Skin epidermis (tissue), 12 donors: ENCODE measurements around the gene PHF21A.

ENCODE experiments used
- H3K27ac ChIP-seq, 21 experiments: fragments of 200-600 bp; sonication (generic) in 11 of 21; one replicate each; pipeline ENCODE4 v1.5.0; 2020; ENCODE audit warnings: mild to moderate bottlenecking in 3 of 21, inconsistent platforms in 2 of 21, moderate library complexity in 2 of 21
- H3K4me3 ChIP-seq, 7 experiments: fragments of 200-600 bp; sonication (generic) in 2 of 7; one replicate each; pipeline ENCODE4 v1.5.0; 2020; ENCODE audit warnings: inconsistent platforms in 2 of 7, mild to moderate bottlenecking in 2 of 7, moderate library complexity in 1 of 7

Gene PHF21A

GRCh38 chr11:46121301-46121723 is at the start of gene PHF21A:
TSS of gene PHF21A (minus strand) at chr11:46121454. CDS start at chr11:46084219, 37,235 bp downstream.
- peak within 1 kb of the TSS; percentile 62 to 95 (median 91) for H3K4me3 ChIP-seq
- H3K27ac ChIP-seq = peak within 1 kb of the TSS; percentile 80 to 97 (median 91)

- Histone ChIP-seq H3K4me3 (no peak overlapping the region), H3K27ac (no peak overlapping the region)
Measured at GRCh38 chr11:46170797-46171196, 49.5 kb upstream of the PHF21A start.

- Histone ChIP-seq H3K4me3 (no peak overlapping the region), H3K27ac (no peak overlapping the region)
Measured at GRCh38 chr11:46162700-46163099, 41.4 kb upstream of the PHF21A start.

- no peak overlapping the region for H3K27ac ChIP-seq
- H3K4me3 ChIP-seq = no peak overlapping the region
Measured at GRCh38 chr11:46161201-46161600, 39.9 kb upstream of the PHF21A start.

GRCh38 chr11:46160100-46160499 is 38.8 kb upstream of the PHF21A start:
- no peak overlapping the region for H3K4me3 ChIP-seq
- H3K27ac ChIP-seq = peak overlapping the region in 2 of 21 experiments; percentile 30 to 31

GRCh38 chr11:46159680-46160079 is 38.4 kb upstream of the PHF21A start:
- no peak overlapping the region for H3K4me3 ChIP-seq
- peak overlapping the region in 2 of 21 experiments; percentile 30 to 31 for H3K27ac ChIP-seq

GRCh38 chr11:46149826-46150225 is 28.6 kb upstream of the PHF21A start:
- no peak overlapping the region for H3K27ac ChIP-seq
- no peak overlapping the region for H3K4me3 ChIP-seq

GRCh38 chr11:46149342-46149741 is 28.1 kb upstream of the PHF21A start:
- Histone ChIP-seq H3K4me3 (no peak overlapping the region), H3K27ac (no peak overlapping the region)

GRCh38 chr11:46144741-46145140 is 23.5 kb upstream of the PHF21A start:
- no peak overlapping the region for H3K27ac ChIP-seq
- no peak overlapping the region for H3K4me3 ChIP-seq

- Histone ChIP-seq H3K4me3 (no peak overlapping the region), H3K27ac (no peak overlapping the region)
Measured at GRCh38 chr11:46143049-46143806, 22.0 kb upstream of the PHF21A start.

GRCh38 chr11:46142561-46142960 is 21.3 kb upstream of the PHF21A start:
- no peak overlapping the region for H3K27ac ChIP-seq
- no peak overlapping the region for H3K4me3 ChIP-seq

GRCh38 chr11:46141597-46141996 is 20.3 kb upstream of the PHF21A start:
- Histone ChIP-seq H3K27ac (no peak overlapping the region), H3K4me3 (no peak overlapping the region)

GRCh38 chr11:46134540-46134939 is 13.3 kb upstream of the PHF21A start:
- H3K4me3 ChIP-seq = no peak overlapping the region

GRCh38 chr11:46134061-46134460 is 12.8 kb upstream of the PHF21A start:
- Histone ChIP-seq H3K27ac (no peak overlapping the region), H3K4me3 (no peak overlapping the region)

More at GRCh38 chr11:46134540-46134939, 13.3 kb upstream of the PHF21A start:
- H3K27ac ChIP-seq = no peak overlapping the region

- Histone ChIP-seq H3K4me3 (no peak overlapping the region), H3K27ac (no peak overlapping the region)
Measured at GRCh38 chr11:46133119-46133518, 11.9 kb upstream of the PHF21A start.

GRCh38 chr11:46130286-46130940 is 9.2 kb upstream of the PHF21A start:
- Histone ChIP-seq H3K4me3 (no peak overlapping the region), H3K27ac (no peak overlapping the region)

- Histone ChIP-seq H3K27ac (no peak overlapping the region), H3K4me3 (no peak overlapping the region)
Measured at GRCh38 chr11:46129133-46129532, 7.9 kb upstream of the PHF21A start.

- H3K27ac ChIP-seq = no peak overlapping the region
- H3K4me3 ChIP-seq = no peak overlapping the region
Measured at GRCh38 chr11:46127150-46127638, 5.9 kb upstream of the PHF21A start.

- no peak overlapping the region for H3K27ac ChIP-seq
Measured at GRCh38 chr11:46125284-46125683, 4.0 kb upstream of the PHF21A start.

GRCh38 chr11:46122945-46123715 is 1.9 kb upstream of the PHF21A start:
- H3K4me3 ChIP-seq = no peak overlapping the region

More at GRCh38 chr11:46125284-46125683, 4.0 kb upstream of the PHF21A start:
- no peak overlapping the region for H3K4me3 ChIP-seq

More at GRCh38 chr11:46122945-46123715, 1.9 kb upstream of the PHF21A start:
- peak overlapping the region in 4 of 21 experiments; percentile 82 to 95 (median 94) for H3K27ac ChIP-seq
